A549 (cell line): ENCODE results near the gene LIN37.

ENCODE experiments used
- CHD4 ChIP-seq: fragments of 200-600 bp; sonication (generic); IDR thresholded peaks from 2 replicates; pipeline ENCODE4 v1.6.1; 2016; ENCODE audit warnings: antibody characterized with exemption, mild to moderate bottlenecking, borderline replicate concordance
- TF ChIP-seq, protein P1 (sequence below): IDR thresholded peaks from 2 replicates; pipeline ENCODE4 v1.6.1; 2012
- TF ChIP-seq, protein P2 (sequence below): fragments of >200 bp; sonication (Bioruptor Twin); formaldehyde crosslinking; IDR thresholded peaks from 3 replicates; pipeline ENCODE4 v1.5.1; 2016
- TF ChIP-seq, protein P3 (sequence below): fragments of 250-450 bp; sonication (Bioruptor Pico); IDR thresholded peaks from 2 replicates; pipeline ENCODE4 v1.5.0; 2020; ENCODE audit warnings: low read depth, mild to moderate bottlenecking, moderate library complexity

DNA sequence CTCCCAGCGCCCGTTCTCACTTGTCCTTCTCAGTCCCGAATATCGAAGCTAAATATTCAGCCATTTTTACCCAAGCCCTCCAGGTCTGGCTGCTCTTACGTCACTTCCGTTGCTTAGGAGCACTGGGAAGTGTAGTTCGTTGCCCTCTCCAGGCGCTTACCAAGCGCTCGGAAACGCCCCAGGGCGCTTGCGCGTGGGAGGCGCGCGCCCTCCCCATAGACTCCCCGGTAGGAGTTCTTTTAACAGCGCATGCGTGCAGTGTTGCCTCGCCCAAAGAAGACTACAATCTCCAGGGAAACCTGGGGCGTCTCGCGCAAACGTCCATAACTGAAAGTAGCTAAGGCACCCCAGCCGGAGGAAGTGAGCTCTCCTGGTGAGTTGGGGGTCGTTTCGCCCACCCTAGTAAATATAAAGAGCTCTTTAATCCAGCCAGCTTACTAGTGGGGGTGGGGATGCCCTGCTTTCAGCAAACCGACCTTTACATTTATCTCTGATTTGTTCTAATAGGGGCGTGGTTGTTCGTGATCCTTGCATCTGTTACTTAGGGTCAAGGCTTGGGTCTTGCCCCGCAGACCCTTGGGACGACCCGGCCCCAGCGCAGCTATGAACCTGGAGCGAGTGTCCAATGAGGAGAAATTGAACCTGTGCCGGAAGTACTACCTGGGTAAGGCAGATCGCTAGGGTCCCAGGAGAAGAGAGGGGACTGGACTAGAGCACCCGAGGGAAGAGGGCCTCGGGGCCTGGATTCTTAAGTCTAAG lies 2.9 kb upstream of the LIN37 start, which contains the start of the genes PSENEN and U2AF1L4:
- TF ChIP-seq, protein P1, sequence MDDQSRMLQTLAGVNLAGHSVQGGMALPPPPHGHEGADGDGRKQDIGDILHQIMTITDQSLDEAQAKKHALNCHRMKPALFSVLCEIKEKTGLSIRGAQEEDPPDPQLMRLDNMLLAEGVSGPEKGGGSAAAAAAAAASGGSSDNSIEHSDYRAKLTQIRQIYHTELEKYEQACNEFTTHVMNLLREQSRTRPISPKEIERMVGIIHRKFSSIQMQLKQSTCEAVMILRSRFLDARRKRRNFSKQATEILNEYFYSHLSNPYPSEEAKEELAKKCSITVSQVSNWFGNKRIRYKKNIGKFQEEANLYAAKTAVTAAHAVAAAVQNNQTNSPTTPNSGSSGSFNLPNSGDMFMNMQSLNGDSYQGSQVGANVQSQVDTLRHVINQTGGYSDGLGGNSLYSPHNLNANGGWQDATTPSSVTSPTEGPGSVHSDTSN = no peak
- TF ChIP-seq, protein P2, sequence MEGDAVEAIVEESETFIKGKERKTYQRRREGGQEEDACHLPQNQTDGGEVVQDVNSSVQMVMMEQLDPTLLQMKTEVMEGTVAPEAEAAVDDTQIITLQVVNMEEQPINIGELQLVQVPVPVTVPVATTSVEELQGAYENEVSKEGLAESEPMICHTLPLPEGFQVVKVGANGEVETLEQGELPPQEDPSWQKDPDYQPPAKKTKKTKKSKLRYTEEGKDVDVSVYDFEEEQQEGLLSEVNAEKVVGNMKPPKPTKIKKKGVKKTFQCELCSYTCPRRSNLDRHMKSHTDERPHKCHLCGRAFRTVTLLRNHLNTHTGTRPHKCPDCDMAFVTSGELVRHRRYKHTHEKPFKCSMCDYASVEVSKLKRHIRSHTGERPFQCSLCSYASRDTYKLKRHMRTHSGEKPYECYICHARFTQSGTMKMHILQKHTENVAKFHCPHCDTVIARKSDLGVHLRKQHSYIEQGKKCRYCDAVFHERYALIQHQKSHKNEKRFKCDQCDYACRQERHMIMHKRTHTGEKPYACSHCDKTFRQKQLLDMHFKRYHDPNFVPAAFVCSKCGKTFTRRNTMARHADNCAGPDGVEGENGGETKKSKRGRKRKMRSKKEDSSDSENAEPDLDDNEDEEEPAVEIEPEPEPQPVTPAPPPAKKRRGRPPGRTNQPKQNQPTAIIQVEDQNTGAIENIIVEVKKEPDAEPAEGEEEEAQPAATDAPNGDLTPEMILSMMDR = no peak
- no peak for TF ChIP-seq CHD4
- TF ChIP-seq, protein P3, sequence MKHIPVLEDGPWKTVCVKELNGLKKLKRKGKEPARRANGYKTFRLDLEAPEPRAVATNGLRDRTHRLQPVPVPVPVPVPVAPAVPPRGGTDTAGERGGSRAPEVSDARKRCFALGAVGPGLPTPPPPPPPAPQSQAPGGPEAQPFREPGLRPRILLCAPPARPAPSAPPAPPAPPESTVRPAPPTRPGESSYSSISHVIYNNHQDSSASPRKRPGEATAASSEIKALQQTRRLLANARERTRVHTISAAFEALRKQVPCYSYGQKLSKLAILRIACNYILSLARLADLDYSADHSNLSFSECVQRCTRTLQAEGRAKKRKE = no peak
